GM06990 (cell line): Measurements from ENCODE around the gene TMEM170A.
"Not testable (repeated sequence)": the region's sequence is repeated elsewhere in the genome, so short reads cannot be mapped to it uniquely, and the experiment has no call there.

ENCODE experiments used
- DNase-seq: peaks from one replicate; pipeline ENCODE4 v3.0.0-alpha.2; 2011; ENCODE audit not compliant: insufficient read length; ENCODE audit errors: extremely low read depth
- H3K27me3 ChIP-seq: replicated peaks from 2 replicates; pipeline ENCODE4 v1.6.0; 2011; ENCODE audit warnings: low read length; ENCODE audit not compliant: control insufficient read depth, insufficient read depth
- H3K36me3 ChIP-seq: 2 replicates; pipeline ENCODE4 v1.5.1; 2011; ENCODE audit warnings: low read length; ENCODE audit not compliant: control insufficient read depth, insufficient read depth
- H3K4me3 ChIP-seq: replicated peaks from 2 replicates; pipeline ENCODE4 v1.5.1; 2011; ENCODE audit warnings: low read depth, mild to moderate bottlenecking, control low read depth, low read length
- TF ChIP-seq, protein P1 (sequence below): IDR thresholded peaks from 2 replicates; pipeline ENCODE4 v1.5.1; 2011; ENCODE audit warnings: low read length, control low read depth, mild to moderate bottlenecking, inconsistent platforms; ENCODE audit not compliant: insufficient read depth, poor library complexity, severe bottlenecking

TMEM170A gene

DNA sequence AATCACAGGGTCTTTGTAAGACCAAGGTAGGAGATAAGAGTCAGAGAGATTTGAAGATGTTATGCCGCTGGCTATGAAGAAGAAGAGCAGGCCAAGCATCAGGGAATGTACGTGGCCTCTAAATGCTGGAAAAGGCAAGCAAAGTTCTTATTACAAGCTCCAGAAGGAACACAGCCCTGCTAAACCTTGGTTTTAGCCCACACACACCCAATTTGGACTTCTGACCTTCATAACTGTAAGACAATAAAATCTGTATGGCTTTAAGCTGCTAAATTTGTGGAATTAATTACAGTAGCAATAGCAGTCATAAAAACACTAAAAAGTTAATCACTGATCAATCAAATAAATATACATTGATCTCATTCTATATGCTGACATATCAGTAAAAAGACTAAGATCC, 6.0 kb downstream of the TMEM170A start:
- no peaks in the 10 kb centered on the region for H3K27me3 ChIP-seq
- no peak overlapping the region for H3K4me3 ChIP-seq
- TF ChIP-seq, protein P1, sequence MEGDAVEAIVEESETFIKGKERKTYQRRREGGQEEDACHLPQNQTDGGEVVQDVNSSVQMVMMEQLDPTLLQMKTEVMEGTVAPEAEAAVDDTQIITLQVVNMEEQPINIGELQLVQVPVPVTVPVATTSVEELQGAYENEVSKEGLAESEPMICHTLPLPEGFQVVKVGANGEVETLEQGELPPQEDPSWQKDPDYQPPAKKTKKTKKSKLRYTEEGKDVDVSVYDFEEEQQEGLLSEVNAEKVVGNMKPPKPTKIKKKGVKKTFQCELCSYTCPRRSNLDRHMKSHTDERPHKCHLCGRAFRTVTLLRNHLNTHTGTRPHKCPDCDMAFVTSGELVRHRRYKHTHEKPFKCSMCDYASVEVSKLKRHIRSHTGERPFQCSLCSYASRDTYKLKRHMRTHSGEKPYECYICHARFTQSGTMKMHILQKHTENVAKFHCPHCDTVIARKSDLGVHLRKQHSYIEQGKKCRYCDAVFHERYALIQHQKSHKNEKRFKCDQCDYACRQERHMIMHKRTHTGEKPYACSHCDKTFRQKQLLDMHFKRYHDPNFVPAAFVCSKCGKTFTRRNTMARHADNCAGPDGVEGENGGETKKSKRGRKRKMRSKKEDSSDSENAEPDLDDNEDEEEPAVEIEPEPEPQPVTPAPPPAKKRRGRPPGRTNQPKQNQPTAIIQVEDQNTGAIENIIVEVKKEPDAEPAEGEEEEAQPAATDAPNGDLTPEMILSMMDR, result no peak
- DNase-seq, result no peak
- H3K36me3 ChIP-seq, result peaks cover 2% of the 10 kb centered on the region

DNA sequence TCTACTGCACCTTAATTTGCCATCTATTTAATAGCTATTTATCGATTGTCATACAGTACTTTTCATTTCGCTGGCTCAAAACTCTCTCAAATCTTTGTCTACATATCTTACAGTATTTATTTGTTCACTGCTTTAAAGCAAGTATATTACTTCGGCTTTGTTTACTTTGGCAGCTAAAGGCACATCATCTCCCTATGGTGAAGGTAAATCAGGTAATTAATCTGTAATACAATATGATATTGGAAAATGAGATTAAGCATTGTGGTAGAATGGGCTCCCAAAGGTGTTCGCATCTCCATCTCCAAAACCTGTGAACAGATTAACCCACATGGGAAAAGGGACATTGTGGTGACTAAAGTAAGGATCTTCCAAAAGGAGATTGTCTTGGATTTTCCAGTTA, 6.5 kb downstream of the TMEM170A start:
- Histone ChIP-seq H3K4me3 (no peak overlapping the region), H3K27me3 (no peaks in the 10 kb centered on the region), H3K36me3 (peaks cover 2% of the 10 kb centered on the region)
- DNase-seq, result no peak
- TF ChIP-seq, protein P1, result no peak

DNA sequence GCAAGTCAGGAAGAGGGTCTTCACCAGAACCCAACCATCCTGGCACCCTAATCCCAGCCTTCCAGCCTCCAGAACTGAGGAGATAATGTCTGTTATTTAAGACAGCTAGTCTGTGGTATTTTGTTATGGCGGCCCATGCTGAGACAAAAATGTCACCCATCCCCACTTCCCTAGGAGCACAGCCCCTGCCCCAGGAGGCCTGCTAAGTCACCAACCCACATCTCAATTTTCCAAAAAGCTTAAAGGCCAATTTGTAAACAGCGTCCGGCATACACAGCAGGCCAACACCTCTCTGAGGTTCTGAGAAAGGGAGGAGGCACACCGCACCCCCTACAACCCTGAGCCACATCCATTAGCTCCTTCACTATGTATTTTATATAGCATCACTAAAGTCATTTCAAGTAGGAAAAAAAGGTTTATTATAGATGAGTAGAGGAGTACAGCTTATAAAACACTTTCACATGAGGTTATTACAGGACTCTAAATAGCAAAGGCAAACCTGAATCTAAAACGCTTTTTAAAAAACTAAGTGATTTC, 6.9 kb downstream of the TMEM170A start:
- no peak for DNase-seq
- H3K4me3 ChIP-seq, result no peak overlapping the region
- H3K36me3 ChIP-seq, result peaks cover 2% of the 10 kb centered on the region
- no peaks in the 10 kb centered on the region for H3K27me3 ChIP-seq
- TF ChIP-seq, protein P1, result no peak

DNA sequence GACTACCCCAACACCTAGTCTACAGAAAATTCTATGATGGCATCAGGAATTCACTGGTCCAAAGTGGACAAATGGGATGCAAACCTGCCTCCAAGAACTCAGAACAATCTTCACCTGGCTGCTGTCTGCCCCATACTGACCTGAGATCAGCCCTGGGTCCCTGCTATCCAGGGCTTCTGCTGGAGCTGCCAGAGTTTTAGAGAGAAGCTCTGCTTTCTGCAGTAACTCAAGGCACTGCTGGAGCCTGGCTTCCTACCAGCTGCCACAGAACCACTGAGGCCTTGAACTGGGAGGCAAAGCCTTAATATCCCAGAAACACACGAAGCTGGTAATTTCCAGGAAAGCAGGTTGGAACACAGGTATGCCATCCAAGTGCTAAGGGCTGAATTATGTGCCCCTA, 7.5 kb downstream of the TMEM170A start:
- TF ChIP-seq, protein P1, result no peak
- Histone ChIP-seq H3K36me3 (peaks cover 2% of the 10 kb centered on the region), H3K4me3 (no peak overlapping the region), H3K27me3 (no peaks in the 10 kb centered on the region)
- no peak for DNase-seq

DNA sequence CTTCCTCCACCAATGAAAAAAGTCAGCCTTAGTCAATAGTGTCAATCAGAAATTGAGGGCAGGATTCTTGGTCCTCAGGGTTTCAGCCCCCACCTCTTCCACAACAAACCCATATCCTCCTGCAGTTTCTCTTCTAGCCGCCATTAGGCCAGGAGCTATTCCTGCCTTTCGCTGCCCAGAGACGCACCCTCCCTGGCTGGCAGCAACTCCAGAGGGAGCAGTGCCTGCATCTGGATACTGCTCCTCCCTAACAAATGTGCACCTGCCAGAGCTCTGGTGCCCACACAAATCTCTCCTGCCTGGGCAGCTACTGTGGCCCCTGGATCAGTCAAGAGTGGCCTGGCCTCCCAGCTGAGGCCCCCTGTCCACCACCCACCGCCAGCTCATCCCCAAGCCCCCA, 8.0 kb downstream of the TMEM170A start:
- DNase-seq, H3K4me3 ChIP-seq, H3K27me3 ChIP-seq: not testable (repeated sequence)

DNA sequence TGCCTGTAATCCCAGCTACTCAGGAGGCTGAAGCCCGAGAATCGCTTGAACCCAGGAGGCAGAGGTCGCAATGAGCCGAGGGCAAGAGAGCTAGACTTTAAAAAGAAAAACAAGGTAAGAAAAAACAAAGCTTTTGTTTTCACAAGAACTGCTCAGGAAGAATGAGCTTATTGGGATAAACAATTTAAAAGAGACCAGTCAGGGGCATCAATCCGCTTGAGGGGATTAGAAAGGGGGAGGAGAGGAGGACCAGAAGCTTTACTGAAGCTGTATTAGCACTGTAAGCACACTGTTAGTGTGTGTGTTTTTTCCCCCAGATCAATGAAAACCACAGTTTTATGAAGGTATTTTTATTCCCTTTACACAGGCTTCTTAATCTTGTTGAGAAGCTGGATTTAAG, 8.8 kb downstream of the TMEM170A start:
- no peaks in the 10 kb centered on the region for H3K27me3 ChIP-seq
- TF ChIP-seq, protein P1, result no peak
- peaks cover 2% of the 10 kb centered on the region for H3K36me3 ChIP-seq
- no peak overlapping the region for H3K4me3 ChIP-seq
- DNase-seq, result no peak

More for the DNA sequence above, 8.0 kb downstream of the TMEM170A start:
- H3K36me3 ChIP-seq, result not testable (repeated sequence)
